Kidney (tissue), 14 donors: Measurements from ENCODE around the gene MAN1A2. TPM values are rescaled to one million over a fixed set of nuclear protein-coding genes. Genes with fewer than 3 reads are reported as not detected.

ENCODE experiments used
- DNase-seq, 5 donors: peaks; one replicate each; pipeline ENCODE4 v3.0.0-alpha.2; 2013 to 2020
- FAIRE-seq: peaks from 2 replicates; lab custom pipeline; 2012; peaks lifted over from hg19 to GRCh38; lab: Jason Lieb, UNC
- H3K27ac ChIP-seq, 2 donors: one replicate each; pipeline ENCODE4 v1.7.0; 2013; ENCODE audit warnings: low read depth in 2 of 2, low read length in 2 of 2, inconsistent platforms in 1 of 2
- H3K27me3 ChIP-seq: one replicate; pipeline ENCODE4 v1.7.1; 2013; ENCODE audit warnings: low read length, inconsistent platforms; ENCODE audit not compliant: control insufficient read depth, insufficient read depth
- H3K36me3 ChIP-seq, 3 donors: one replicate each; pipeline versions ENCODE4 v1.7.0 to v1.7.1; 2013; ENCODE audit warnings: low read length in 3 of 3, control low read depth in 1 of 3, inconsistent platforms in 1 of 3; ENCODE audit not compliant: insufficient read depth in 3 of 3, control insufficient read depth in 2 of 3
- H3K4me1 ChIP-seq, 3 donors: one replicate each; pipeline versions ENCODE4 v1.7.0 to v1.7.1; 2013; ENCODE audit warnings: low read length in 3 of 3, inconsistent platforms in 1 of 3, low read depth in 1 of 3; ENCODE audit not compliant: control insufficient read depth in 2 of 3, insufficient read depth in 2 of 3
- H3K4me3 ChIP-seq, 3 donors: one replicate each; pipeline versions ENCODE4 v1.7.0 to v1.8.1; 2013; ENCODE audit warnings: low read length in 3 of 3, control low read depth in 1 of 3, inconsistent platforms in 1 of 3
- H3K9ac ChIP-seq, 3 donors: one replicate each; pipeline versions ENCODE4 v1.7.0 to v1.7.1; 2013; ENCODE audit warnings: low read length in 3 of 3, control low read depth in 1 of 3, inconsistent platforms in 1 of 3
- H3K9me3 ChIP-seq, 3 donors: one replicate each; pipeline versions ENCODE4 v1.7.0 to v1.7.1; 2013; ENCODE audit warnings: low read length in 3 of 3, control low read depth in 1 of 3, inconsistent platforms in 1 of 3; ENCODE audit not compliant: control insufficient read depth in 2 of 3, insufficient read depth in 1 of 3
- intact Hi-C: fragments of 100-400 bp; cut with DNase I; formaldehyde crosslinking; loops from one replicate; pipeline ENCODE4 v1.11.1; 2022
- polyA plus RNA-seq: library from polyadenylated mRNA; stranded (reverse); fragments of 350-450 nt; fragmentation: Illumina TruSeq; extraction: RNeasy Lipid Tissue Mini Kit (QIAGEN cat#74804); gene quantifications from one replicate; pipeline ENCODE4 v1.2.3, GENCODE V29; 2014; ENCODE audit warnings: low read depth, low replicate concordance; ENCODE audit not compliant: insufficient read depth
- total RNA-seq: library from RNA; stranded (reverse); fragmentation: NEBNext Ultra II Directional; extraction: Animal tissue kit (Norgen Biotek cat#: 25700); gene quantifications from one replicate; pipeline ENCODE4 v1.2.1, GENCODE V29; 2021
- TF ChIP-seq, protein P1 (sequence below): IDR thresholded peaks from 3 replicates; pipeline ENCODE4 v1.5.1; 2012; ENCODE audit warnings: mild to moderate bottlenecking, moderate library complexity, borderline replicate concordance; ENCODE audit not compliant: insufficient read depth; ENCODE audit errors: extremely low read depth
- donor health status: control.
- donor health status: control.
- donor health status: control.
- donor health status: control.
- donor health status: control.
- donor health status: DM: yes; HTN: yes; CAD: no.
- donor health status: Normal renal cell carcinoma (clear cell type).

MAN1A2 gene
- total and polyA plus RNA-seq, 2 donors from 2014 or later, result 8.0 to 54.4 TPM

DNA sequence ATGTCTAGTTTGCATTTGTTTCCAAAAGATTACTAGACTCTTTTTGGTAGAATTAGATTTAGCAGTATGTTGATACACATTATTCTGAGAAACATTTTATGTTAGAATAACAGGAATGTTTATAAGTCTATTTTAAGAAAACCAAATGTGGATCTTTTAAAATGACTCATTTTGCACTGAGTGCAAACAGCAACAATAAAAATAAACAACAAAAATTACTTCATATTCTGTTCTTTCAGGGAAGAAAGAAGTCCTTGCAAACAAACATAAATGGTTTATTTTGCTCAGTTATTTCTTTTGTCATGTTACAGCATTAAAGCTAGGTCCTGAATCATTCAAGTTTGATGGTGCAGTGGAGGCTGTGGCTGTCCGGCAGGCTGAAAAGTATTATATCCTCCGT lies 131.8 kb downstream of the MAN1A2 start:
- H3K27ac ChIP-seq, result no peak overlapping the region
- TF ChIP-seq, protein P1, sequence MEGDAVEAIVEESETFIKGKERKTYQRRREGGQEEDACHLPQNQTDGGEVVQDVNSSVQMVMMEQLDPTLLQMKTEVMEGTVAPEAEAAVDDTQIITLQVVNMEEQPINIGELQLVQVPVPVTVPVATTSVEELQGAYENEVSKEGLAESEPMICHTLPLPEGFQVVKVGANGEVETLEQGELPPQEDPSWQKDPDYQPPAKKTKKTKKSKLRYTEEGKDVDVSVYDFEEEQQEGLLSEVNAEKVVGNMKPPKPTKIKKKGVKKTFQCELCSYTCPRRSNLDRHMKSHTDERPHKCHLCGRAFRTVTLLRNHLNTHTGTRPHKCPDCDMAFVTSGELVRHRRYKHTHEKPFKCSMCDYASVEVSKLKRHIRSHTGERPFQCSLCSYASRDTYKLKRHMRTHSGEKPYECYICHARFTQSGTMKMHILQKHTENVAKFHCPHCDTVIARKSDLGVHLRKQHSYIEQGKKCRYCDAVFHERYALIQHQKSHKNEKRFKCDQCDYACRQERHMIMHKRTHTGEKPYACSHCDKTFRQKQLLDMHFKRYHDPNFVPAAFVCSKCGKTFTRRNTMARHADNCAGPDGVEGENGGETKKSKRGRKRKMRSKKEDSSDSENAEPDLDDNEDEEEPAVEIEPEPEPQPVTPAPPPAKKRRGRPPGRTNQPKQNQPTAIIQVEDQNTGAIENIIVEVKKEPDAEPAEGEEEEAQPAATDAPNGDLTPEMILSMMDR, result no peak
- FAIRE-seq (no peak), DNase-seq (no peak)
- no peaks in the 10 kb centered on the region for H3K4me1 ChIP-seq
- peaks cover 0 to 9% (median 3%) of the 10 kb centered on the region in 3 donors for H3K36me3 ChIP-seq
- no peak overlapping the region for H3K9ac ChIP-seq
- H3K9me3 ChIP-seq, result no peaks in the 10 kb centered on the region
- intact Hi-C loops, result no loop called here
- H3K4me3 ChIP-seq, result no peak overlapping the region
- H3K27me3 ChIP-seq, result no peaks in the 10 kb centered on the region

DNA sequence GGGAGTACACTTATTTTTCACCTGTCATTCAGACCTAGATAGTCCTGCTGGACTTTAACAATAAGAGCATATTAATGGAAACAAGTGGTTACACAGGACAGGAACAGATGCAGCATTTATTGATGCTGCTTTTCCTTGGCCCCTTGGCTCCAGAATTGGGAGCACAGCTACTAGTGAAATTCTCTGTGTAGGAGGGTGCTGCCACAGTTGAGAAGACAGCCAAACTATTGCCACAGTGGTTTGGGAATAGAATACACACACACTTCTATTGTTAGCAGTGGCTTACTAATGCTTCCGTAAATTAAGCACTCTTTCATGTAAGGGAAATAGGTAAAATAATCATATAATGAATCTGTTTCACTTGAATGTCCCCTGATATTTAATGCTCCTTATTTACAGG lies 133.3 kb downstream of the MAN1A2 start:
- TF ChIP-seq, protein P1, result no peak
- Histone ChIP-seq H3K4me1 (no peaks in the 10 kb centered on the region), H3K9me3 (no peaks in the 10 kb centered on the region), H3K27ac (no peak overlapping the region), H3K9ac (no peak overlapping the region), H3K4me3 (no peak overlapping the region), H3K27me3 (no peaks in the 10 kb centered on the region), H3K36me3 (peaks cover 0 to 9% (median 1%) of the 10 kb centered on the region in 3 donors)
- intact Hi-C loops, result no loop called here
- FAIRE-seq (no peak), DNase-seq (no peak)

DNA sequence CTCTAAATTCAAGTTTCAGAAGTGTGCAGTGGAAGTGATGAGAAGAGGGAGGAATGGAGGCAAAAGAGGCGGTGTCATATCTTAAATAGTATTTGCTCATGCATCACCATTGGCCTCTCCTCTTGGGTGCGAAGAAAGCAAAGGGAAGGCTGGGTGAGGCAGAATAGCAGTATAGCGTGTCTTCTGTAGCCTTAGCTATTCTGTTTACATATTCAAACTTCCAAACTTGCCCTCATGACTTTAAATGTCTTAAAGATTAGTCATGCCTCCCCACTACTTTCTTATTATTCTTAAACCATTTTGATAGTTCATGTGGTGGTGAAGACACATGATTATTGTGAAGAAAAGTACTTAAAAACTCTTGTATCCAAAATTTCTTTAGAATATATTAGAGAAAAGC lies 134.0 kb downstream of the MAN1A2 start:
- H3K27ac ChIP-seq, result no peak overlapping the region
- TF ChIP-seq, protein P1, result no peak
- no peaks in the 10 kb centered on the region for H3K27me3 ChIP-seq
- H3K4me1 ChIP-seq, result no peaks in the 10 kb centered on the region
- H3K4me3 ChIP-seq, result no peak overlapping the region
- no peak for DNase-seq
- no peak for FAIRE-seq
- H3K9ac ChIP-seq, result no peak overlapping the region
- no peaks in the 10 kb centered on the region for H3K9me3 ChIP-seq
- intact Hi-C loops, result no loop called here
- H3K36me3 ChIP-seq, result peaks cover 0 to 9% (median 0%) of the 10 kb centered on the region in 3 donors

DNA sequence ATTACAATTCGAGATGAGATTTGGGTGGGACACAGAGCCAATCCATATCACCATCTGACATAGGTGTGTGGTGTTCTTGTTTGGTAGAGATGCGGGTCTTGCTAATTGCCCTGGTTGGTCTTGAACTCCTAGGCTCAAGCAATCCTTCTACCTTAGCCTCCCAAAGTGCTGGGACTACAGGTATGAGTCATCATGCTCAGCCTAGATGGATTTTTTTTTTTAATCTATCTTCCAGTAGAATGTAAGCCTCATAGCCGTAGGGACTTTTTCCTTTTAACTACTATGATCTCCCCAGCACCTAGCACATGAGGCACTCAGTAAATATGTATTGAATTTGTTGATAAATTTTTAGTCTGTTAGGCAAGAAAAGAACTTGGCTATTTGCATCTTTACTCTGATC lies 144.0 kb downstream of the MAN1A2 start:
- H3K27ac ChIP-seq, result no peak overlapping the region

More for the DNA sequence above, 144.0 kb downstream of the MAN1A2 start:
- DNase-seq, result no peak
- intact Hi-C loops, result no loop called here
- no peaks in the 10 kb centered on the region for H3K4me1 ChIP-seq
- no peak overlapping the region for H3K9ac ChIP-seq
- H3K36me3 ChIP-seq, result peaks cover 0 to 4% (median 0%) of the 10 kb centered on the region in 3 donors
- H3K27me3 ChIP-seq, result no peaks in the 10 kb centered on the region
- TF ChIP-seq, protein P1, result no peak
- no peak for FAIRE-seq
- no peak overlapping the region for H3K4me3 ChIP-seq
- no peaks in the 10 kb centered on the region for H3K9me3 ChIP-seq
